HG03175 (cell line): ENCODE measurements around the gene KIZ.

Experiments used
- ATAC-seq: cut with Tn5 transposase; IDR thresholded peaks from one replicate; pipeline ENCODE4 v1.9.1; 2021; ENCODE audit warnings: mild to moderate bottlenecking, moderate library complexity; ENCODE audit not compliant: unreplicated experiment

The KIZ gene

GRCh38 chr20:21125849-21126580 lies at the start of gene KIZ:
Gene KIZ (plus strand): TSS chr20:21126082. CDS start chr20:21126116, 34 bp downstream.
- ATAC-seq = peak; percentile 99

GRCh38 chr20:21077809-21078345 lies 48.0 kb upstream of the KIZ start:
- no peak for ATAC-seq

- ATAC-seq = no peak
Measured at GRCh38 chr20:21082584-21082983, 43.3 kb upstream of the KIZ start.

GRCh38 chr20:21083825-21084325 lies 42.0 kb upstream of the KIZ start:
- ATAC-seq = no peak

GRCh38 chr20:21087862-21088540 lies 37.9 kb upstream of the KIZ start:
- no peak for ATAC-seq

- no peak for ATAC-seq
Measured at GRCh38 chr20:21089391-21089790, 36.5 kb upstream of the KIZ start.

- no peak for ATAC-seq
Measured at GRCh38 chr20:21090111-21090618, 35.7 kb upstream of the KIZ start.

- no peak for ATAC-seq
Measured at GRCh38 chr20:21090721-21091120, 35.2 kb upstream of the KIZ start.

GRCh38 chr20:21092806-21093205 lies 33.1 kb upstream of the KIZ start:
- ATAC-seq = no peak

GRCh38 chr20:21096321-21097043 lies 29.4 kb upstream of the KIZ start:
- no peak for ATAC-seq

- peak; percentile 48 for ATAC-seq
Measured at GRCh38 chr20:21099751-21100577, 25.9 kb upstream of the KIZ start.

- ATAC-seq = peak; percentile 4
Measured at GRCh38 chr20:21100578-21101452, 25.1 kb upstream of the KIZ start.

GRCh38 chr20:21101453-21101931 lies 24.4 kb upstream of the KIZ start:
- ATAC-seq = no peak

GRCh38 chr20:21101932-21102575 lies 23.8 kb upstream of the KIZ start:
- ATAC-seq = no peak

GRCh38 chr20:21102603-21103311 lies 23.1 kb upstream of the KIZ start:
- ATAC-seq = no peak

- ATAC-seq = no peak
Measured at GRCh38 chr20:21103582-21104465, 22.1 kb upstream of the KIZ start.

- no peak for ATAC-seq
Measured at GRCh38 chr20:21104466-21104761, 21.5 kb upstream of the KIZ start.
